PFSK-1 (cell line): ENCODE measurements around the gene SORBS2.

ENCODE experiments used
- POLR2AphosphoS5 ChIP-seq: IDR thresholded peaks from 2 replicates; pipeline ENCODE4 v1.6.1; 2012; ENCODE audit warnings: low read depth, mild to moderate bottlenecking, control low read depth, low read length, moderate library complexity
- REST ChIP-seq, 2 experiments: IDR thresholded peaks; 2 replicates each; pipeline versions ENCODE4 v1.6.1 to v1.8.0; 2011 to 2012; ENCODE audit warnings: low read depth in 2 of 2, low read length in 2 of 2, control low read depth in 1 of 2, inconsistent platforms in 1 of 2, mild to moderate bottlenecking in 1 of 2, moderate library complexity in 1 of 2; ENCODE audit not compliant: insufficient read depth in 1 of 2

- no peak for TF ChIP-seq REST (IDR thresholded peaks at IDR 0.05; ENCODE audit: insufficient read depth in 1 of 2, low read depth in 2 of 2, low read length in 2 of 2)
- TF ChIP-seq POLR2AphosphoS5: no peak
Measured at GRCh38 chr4:185846505-185847150, 34.6 kb upstream of the SORBS2 start.
